Measurements from ENCODE around the gene AKT1.

DNA sequence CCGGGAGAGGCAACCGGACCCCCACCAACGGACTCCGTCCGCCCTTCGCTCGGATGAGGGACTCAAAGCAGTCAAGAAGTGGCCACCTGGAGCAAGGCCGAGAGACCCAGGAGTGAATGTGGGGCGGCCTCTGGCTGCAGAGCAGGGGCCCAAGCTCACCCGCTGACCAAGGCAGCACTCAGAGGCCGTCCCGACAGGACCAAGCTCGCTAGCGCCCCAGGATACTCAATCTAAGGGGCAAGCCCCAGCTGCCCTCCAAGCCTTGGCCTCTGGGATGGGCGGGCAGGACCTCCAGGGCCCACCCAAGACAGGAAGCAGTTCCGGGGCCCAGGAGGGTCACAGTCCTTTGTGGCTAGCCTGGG, 936 bp downstream of the AKT1 start:
- TF ChIP-seq, protein P1, sequence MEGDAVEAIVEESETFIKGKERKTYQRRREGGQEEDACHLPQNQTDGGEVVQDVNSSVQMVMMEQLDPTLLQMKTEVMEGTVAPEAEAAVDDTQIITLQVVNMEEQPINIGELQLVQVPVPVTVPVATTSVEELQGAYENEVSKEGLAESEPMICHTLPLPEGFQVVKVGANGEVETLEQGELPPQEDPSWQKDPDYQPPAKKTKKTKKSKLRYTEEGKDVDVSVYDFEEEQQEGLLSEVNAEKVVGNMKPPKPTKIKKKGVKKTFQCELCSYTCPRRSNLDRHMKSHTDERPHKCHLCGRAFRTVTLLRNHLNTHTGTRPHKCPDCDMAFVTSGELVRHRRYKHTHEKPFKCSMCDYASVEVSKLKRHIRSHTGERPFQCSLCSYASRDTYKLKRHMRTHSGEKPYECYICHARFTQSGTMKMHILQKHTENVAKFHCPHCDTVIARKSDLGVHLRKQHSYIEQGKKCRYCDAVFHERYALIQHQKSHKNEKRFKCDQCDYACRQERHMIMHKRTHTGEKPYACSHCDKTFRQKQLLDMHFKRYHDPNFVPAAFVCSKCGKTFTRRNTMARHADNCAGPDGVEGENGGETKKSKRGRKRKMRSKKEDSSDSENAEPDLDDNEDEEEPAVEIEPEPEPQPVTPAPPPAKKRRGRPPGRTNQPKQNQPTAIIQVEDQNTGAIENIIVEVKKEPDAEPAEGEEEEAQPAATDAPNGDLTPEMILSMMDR (conservative IDR thresholded peaks at IDR 0.05), result no peak
- no peak for TF ChIP-seq ZFX (IDR thresholded peaks at IDR 0.05)
